GM03348 (cell line): ENCODE data around the gene PPP1R13B.

Experiments
- DNase-seq: peaks from one replicate; pipeline ENCODE4 v3.0.0; 2012; ENCODE audit warnings: low spot score

Gene PPP1R13B

GRCh38 chr14:103714063-103714724 lies 133.2 kb downstream of the PPP1R13B start:
- no peak for DNase-seq

GRCh38 chr14:103713304-103714062 lies 133.9 kb downstream of the PPP1R13B start:
- DNase-seq = no peak

- no peak for DNase-seq
Measured at GRCh38 chr14:103712633-103713247, 134.6 kb downstream of the PPP1R13B start.

- no peak for DNase-seq
Measured at GRCh38 chr14:103711516-103712431, 135.6 kb downstream of the PPP1R13B start.

- DNase-seq = no peak
Measured at GRCh38 chr14:103710771-103711377, 136.5 kb downstream of the PPP1R13B start.

- DNase-seq = no peak
Measured at GRCh38 chr14:103709814-103710213, 137.6 kb downstream of the PPP1R13B start.

- DNase-seq = no peak
Measured at GRCh38 chr14:103708750-103709187, 138.6 kb downstream of the PPP1R13B start.

- no peak for DNase-seq
Measured at GRCh38 chr14:103707329-103708263, 139.8 kb downstream of the PPP1R13B start.

GRCh38 chr14:103706551-103707328 lies 140.6 kb downstream of the PPP1R13B start:
- no peak for DNase-seq

- DNase-seq = no peak
Measured at GRCh38 chr14:103705504-103706284, 141.7 kb downstream of the PPP1R13B start.

- no peak for DNase-seq
Measured at GRCh38 chr14:103705118-103705503, 142.3 kb downstream of the PPP1R13B start.

- no peak for DNase-seq
Measured at GRCh38 chr14:103704708-103705107, 142.7 kb downstream of the PPP1R13B start.

GRCh38 chr14:103703433-103704385 lies 143.7 kb downstream of the PPP1R13B start:
- no peak for DNase-seq

- no peak for DNase-seq
Measured at GRCh38 chr14:103702497-103703432, 144.6 kb downstream of the PPP1R13B start.

- DNase-seq = no peak
Measured at GRCh38 chr14:103702095-103702494, 145.3 kb downstream of the PPP1R13B start.

GRCh38 chr14:103700753-103701490 lies 146.5 kb downstream of the PPP1R13B start:
- DNase-seq = no peak
